GM12875 (cell line): ENCODE measurements around the gene TMEM87B.

ENCODE experiments used
- H3K4me3 ChIP-seq: one replicate; pipeline ENCODE4 v1.5.1; 2011; ENCODE audit warnings: low read depth, low read length, control low read depth
- TF ChIP-seq, protein P1 (sequence below): IDR thresholded peaks from 2 replicates; pipeline ENCODE4 v1.5.1; 2011; ENCODE audit warnings: low read depth, mild to moderate bottlenecking, control low read depth, inconsistent platforms, low read length, moderate library complexity, borderline replicate concordance; ENCODE audit not compliant: insufficient read depth

The TMEM87B gene

DNA sequence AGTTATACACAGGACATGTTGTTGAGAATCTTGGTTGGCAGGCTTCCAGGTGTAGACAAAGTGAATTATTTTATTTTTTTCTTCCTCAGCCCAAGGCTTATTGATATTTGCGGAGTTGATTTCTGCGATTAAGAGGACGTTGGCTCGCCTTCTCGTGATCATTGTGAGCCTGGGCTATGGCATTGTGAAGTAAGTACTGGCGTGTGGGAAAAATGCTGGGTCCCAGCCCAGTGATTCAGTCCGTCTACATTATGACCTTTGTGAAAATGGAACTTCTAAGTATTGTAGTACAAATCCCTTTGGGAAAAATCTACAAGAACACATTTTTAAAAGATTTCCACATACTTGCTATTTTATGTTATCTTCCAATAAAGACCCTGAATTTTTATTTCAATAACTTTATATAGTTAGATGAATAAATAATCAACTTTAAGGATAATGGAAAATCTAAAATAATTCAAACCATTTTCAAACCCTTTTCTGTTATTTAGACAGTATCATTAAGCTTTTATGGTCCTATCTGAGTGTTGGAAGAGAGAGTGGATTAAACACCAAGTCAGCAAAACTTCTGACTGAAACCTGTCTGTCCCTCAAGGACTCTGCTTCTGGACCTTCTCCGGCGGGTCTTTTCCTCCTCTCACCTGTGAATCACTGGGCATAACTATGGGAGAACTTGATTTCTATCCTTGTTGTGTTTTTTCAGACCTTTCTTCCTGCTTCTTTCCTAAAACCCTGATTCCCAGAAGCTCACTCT, 31.0 kb downstream of the TMEM87B start:
- no peak overlapping the region for H3K4me3 ChIP-seq
- TF ChIP-seq, protein P1, sequence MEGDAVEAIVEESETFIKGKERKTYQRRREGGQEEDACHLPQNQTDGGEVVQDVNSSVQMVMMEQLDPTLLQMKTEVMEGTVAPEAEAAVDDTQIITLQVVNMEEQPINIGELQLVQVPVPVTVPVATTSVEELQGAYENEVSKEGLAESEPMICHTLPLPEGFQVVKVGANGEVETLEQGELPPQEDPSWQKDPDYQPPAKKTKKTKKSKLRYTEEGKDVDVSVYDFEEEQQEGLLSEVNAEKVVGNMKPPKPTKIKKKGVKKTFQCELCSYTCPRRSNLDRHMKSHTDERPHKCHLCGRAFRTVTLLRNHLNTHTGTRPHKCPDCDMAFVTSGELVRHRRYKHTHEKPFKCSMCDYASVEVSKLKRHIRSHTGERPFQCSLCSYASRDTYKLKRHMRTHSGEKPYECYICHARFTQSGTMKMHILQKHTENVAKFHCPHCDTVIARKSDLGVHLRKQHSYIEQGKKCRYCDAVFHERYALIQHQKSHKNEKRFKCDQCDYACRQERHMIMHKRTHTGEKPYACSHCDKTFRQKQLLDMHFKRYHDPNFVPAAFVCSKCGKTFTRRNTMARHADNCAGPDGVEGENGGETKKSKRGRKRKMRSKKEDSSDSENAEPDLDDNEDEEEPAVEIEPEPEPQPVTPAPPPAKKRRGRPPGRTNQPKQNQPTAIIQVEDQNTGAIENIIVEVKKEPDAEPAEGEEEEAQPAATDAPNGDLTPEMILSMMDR, result no peak

DNA sequence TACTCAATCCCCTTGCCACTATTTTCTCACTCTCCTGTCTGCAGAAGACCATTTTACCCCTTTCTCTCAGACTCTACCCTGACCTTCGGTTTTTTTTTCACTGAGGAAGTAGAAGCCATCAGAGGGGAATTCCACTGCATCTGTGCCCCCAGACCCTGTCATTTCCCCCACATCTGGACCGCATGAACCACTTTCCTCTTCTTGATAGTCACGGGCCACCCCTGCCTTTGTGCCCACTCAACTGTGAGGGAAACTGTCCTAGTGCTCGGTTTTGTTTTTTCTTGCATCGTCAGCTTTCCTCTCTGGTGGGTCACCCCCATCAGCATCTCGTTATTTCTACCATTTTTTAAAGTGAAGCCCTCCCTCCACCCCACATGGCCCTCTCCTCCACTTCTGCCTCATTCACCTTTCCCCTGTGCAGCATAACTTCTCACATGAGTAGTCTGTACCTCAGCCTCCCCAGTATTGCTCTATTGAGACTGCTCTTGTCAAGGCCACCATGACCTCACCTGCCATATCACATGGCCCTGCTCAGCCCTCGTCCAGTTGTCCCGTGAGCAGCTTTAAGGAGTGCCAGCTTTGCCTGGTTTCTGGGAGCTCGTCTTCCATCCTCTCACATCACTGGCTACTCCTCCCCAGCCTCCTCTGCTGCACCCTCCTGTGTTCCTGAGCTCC, 32.4 kb downstream of the TMEM87B start:
- H3K4me3 ChIP-seq, result no peak overlapping the region

DNA sequence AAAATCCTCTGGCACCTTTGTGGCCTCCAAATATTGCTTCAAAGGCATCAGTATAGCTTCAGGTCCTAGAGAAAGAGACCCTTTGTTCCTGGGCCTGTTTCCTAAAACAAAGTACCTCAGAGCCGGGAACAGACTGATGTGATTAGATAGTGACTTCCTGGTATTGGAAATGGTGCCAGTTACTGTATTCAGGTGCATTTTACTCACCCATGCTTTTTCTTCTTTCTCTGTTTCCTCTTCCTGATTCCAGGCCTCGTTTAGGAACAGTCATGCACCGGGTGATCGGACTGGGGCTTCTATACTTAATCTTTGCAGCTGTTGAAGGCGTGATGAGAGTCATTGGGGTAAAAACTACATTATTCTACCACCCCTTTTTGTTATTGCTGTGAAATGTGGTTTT, 34.3 kb downstream of the TMEM87B start:
- TF ChIP-seq, protein P1, result no peak

More for the DNA sequence above, 32.4 kb downstream of the TMEM87B start:
- TF ChIP-seq, protein P1, result no peak

DNA sequence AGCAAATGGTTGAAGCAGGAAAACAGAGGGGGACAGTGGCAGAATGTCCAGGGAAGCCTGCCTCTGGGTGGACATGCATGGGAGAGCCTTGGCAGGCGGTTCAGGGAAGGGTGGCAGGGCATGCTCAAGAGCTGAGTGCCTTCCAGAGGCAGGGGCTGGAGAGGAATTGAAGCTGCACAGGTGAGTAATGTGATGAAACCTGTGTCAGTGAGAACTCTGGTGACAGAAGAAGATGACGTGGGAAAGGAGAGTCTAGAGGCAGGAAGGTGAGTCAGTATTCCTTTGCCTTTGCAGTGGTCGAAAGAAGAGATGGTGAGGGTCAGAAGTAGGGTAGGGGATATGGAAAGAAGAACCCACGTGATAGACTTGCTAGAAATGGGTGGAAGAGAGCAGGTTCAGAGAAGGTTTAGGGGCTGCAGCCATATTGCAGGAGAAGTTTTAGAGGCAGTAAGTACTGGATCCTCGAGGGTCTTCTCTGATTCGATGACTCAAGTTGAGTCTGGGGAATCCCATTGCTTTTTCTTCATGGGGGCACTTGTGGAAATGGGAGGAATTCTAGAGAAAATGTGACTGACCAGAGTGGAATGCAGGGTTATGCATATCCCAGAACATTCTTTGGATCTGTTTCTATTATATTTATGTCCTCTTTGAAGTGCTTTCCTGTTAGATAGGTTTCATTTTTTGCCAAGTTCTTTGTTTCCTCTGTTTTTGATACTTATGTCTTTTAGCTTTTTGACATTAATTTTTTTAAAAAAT, 37.4 kb downstream of the TMEM87B start:
- no peak overlapping the region for H3K4me3 ChIP-seq
- TF ChIP-seq, protein P1, result no peak

More for the DNA sequence above, 34.3 kb downstream of the TMEM87B start:
- no peak overlapping the region for H3K4me3 ChIP-seq

DNA sequence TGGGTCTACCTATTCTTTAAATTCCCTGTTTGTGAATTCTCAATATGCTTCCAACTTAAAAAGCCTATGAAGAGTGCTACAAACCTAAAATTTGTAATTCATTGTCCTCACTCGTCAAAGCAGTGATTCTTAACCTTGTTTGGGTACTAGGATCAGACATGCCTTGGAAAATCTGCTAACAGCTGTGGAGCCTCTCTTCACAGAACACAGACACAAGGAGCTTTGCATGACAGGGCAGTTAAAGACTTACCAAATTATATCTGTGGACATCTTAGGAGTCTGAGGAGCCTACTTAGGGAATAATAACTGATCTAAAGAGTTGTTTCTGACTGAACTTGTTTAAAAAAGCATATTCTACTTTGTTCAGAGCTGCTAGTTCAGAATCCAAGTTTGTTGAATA, 38.1 kb downstream of the TMEM87B start:
- TF ChIP-seq, protein P1, result no peak

DNA sequence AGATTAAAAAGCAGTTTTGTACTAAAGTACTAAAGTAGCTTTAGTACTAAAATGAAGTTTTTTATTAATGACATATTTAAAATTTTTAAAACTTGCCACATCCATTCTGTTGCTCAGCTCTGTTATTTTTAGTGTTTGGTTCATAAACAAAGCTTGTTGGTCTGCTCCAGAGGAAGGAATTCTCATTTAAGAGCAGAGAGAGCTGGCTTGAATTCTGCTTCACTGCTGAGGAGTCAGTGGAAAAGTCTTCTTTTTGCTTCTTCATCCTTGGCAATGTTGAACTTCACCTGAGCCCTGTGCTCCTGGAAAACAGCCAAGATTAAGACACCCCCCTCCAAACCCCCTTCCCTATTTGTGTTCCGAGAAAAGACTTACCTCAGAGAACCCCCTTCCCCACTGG, 40.6 kb downstream of the TMEM87B start:
- no peak overlapping the region for H3K4me3 ChIP-seq
- TF ChIP-seq, protein P1, result no peak

More for the DNA sequence above, 38.1 kb downstream of the TMEM87B start:
- H3K4me3 ChIP-seq, result no peak overlapping the region

DNA sequence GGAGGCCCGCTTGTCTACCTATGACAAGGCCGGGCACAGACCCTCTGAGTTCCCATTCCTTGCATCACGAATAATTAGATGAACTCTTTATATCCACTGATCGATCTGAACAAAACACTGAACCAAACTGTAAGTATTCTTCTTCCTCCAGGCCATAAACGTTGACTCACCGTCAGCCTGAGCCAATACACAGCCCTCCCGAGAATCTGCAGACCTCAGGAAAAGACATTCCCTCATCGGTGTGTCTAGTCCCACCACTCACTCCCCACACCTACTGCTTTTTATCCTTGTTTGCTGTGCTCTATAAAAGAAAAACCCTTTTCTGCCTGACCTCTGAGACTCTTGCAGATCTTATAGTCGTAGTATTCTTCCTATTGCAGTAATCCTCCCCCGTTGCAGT, 41.0 kb downstream of the TMEM87B start:
- no peak overlapping the region for H3K4me3 ChIP-seq
- TF ChIP-seq, protein P1, result no peak
